HG03064 (cell line): ENCODE data around the gene IFT81.
"Not testable (repeated sequence)": the region's sequence is repeated elsewhere in the genome, so short reads cannot be mapped to it uniquely, and the experiment has no call there.

Experiments
- ATAC-seq: cut with Tn5 transposase; IDR thresholded peaks from one replicate; pipeline ENCODE4 v1.9.1; 2021; ENCODE audit warnings: low read depth; ENCODE audit not compliant: unreplicated experiment

IFT81 gene

DNA sequence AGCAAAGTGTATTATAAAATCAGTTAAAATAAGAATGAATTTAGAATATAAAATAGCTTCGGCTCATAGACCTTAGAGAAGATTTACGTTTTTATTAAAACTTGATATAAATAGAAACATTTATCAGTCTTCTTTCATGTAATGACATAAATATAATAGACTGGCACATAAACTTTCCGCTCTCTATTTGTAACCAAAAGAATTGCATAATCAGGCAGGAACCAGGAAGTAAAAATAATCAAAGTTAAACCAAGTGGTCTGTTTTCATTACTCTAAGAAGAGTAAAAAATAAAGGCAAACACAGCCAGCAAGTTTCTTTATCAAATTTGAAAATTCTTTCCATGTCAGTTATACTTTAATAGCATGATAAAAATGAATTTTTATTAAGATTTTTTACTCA, 110.6 kb downstream of the IFT81 start:
- ATAC-seq = no peak

DNA sequence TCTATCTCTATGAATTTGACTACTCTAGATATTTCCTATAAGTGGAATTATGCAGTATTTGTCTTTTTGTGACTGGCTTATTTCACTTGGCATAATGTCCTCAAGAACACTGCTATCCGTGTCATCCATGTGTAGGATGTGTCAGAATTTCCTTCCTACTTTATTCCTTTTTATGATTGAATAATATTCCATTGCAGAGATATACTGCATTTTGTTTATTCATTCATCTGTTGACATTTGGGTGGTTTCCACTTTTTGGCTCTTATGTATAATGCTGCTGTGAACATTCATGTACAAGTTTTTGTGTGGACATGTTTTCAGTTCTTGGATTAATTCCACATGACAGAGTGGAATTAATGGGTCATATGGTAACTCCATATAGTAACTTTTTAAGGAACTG, 111.2 kb downstream of the IFT81 start:
- ATAC-seq = no peak

DNA sequence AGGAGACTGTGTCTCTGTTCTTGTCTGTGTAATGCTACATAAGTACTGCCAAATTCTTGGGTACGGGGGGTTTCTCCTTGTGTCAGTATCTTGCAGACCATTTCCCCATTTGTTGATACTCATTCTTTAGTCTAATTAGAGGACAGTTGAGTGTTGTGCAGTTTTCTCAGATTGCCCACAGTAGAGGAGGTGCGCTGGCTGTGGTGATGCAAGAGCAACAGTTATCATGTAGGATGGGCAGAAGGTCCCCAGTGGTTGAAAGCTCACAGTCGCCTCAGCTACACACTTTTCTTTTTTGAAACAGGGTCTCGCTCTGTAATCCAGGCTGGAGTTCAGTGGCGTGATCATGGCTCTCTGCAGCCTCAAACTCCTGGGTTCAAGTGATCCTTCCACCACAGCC, 119.1 kb downstream of the IFT81 start:
- ATAC-seq = no peak

- ATAC-seq = no peak
These were observed 120.2 kb downstream of the IFT81 start for GRCh38 chr12:110244372-110244771.

- no peak for ATAC-seq
These were observed 120.7 kb downstream of the IFT81 start for GRCh38 chr12:110244829-110245228.

DNA sequence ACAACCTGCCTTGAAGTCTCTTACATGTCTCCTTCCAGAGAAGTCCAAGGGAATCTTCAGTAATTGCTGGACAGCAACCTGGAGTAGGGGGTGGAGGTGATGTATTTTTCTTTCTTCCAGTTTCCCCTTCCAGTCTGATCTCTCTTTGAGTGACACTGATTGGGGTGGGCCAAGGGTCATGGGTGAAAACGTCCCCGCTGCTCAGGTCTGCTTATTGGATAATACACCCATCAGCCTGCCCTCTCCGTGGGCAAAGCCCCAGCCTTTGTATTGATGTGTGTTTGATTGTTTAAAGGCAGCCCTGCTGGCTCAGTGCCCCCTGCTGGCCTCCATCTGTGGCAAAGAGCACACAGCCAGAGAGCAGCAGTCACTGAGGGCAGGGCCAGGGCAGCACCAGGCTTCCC, 121.2 kb downstream of the IFT81 start:
- no peak for ATAC-seq

DNA sequence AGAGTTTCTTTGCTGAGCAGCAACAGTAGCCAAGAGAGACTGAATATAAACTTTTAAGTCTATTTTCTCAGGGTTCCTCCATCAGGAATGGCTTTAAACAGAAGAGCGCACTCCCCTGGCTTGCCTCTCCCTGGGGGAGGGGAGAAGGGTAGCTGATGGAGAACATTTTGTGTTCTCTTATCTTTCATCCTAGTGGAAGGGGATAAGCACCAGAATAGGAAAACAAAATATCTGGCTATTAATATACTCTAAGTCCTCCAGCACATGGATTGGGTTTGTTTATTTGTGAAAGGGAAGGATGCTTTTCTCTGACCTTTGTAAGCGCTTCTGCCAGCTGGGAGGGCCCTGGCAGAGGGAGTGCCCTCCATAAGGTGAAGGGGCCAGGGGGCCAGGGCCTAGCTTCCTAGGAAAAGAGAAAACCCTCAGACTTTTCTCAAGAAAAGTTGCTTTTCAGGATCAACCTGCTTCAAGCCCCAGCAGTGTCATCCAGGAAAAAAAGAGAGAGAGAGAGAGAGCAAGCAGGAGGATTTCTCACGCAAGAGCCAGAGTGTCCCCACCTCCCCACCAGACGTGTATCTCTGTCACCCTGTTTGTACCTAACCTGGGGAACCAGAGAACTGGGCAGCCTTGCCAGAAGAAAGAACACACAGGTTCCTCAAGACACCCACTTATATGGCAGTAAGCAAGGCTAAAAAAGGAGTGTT, 122.6 kb downstream of the IFT81 start:
- no peak for ATAC-seq

DNA sequence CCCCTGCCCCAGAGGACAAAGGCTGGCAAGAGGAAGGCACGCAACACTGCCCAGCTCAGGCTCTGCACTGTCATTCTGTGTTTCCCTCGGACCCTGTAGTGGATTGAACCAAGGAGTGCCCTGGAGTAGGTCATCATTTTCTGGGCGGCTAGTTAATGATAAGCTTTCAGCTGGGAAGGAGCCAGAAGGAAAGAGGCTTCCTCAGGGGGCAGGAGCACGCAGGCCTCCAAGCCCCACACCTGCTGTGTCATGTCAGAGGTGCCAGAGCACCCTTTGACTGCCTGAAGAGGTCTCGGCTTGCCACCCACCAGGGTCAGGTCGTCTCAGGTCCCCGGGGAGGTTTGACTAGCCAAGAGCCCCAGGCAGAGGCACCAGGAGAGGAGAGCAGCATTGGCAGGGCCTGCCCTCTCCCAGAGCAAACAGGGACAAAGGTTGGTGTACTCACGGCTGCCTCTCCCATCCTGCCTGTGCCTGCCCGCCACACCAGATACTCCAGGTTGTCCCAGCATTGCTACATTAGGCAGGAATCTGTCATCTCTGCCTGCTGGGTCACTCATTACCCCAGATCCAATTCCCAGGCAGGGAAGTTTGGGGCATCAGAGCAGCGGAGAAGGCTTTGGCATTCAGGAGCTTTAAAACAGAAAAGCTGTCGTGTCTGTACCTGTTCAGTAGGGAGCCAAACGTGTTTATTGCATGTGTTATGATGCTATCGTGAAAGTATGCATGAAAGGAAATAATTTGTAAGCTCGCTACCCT, 123.4 kb downstream of the IFT81 start:
- ATAC-seq = no peak

GRCh38 chr12:110248096-110248447, 123.9 kb downstream of the IFT81 start:
- no peak for ATAC-seq

DNA sequence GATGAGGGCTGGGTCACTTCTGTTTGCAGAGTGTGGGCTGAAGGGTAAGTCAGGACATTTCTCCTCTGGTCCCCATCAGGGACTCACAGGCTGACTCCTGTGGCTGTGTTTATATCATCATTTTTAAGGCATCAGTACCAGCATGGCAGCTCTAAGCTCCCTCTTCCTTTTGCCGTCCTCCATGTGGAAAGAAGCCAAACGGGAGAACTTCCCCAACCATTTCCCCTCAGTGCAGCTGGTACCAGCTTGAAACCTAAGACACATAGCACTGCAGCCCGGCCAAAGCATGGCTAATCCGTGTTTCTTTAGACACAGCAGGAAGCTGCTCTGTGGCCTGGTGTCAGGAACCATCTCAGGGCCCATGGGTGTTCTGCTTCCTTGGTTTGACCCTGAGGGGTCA, 124.9 kb downstream of the IFT81 start:
- no peak for ATAC-seq

GRCh38 chr12:110249716-110250225, 125.6 kb downstream of the IFT81 start:
- no peak for ATAC-seq

- ATAC-seq = no peak
These were observed 127.2 kb downstream of the IFT81 start for GRCh38 chr12:110251381-110251780.

- ATAC-seq = no peak
These were observed 128.6 kb downstream of the IFT81 start for GRCh38 chr12:110252716-110253115.

GRCh38 chr12:110253176-110253575, 129.0 kb downstream of the IFT81 start:
- ATAC-seq = no peak

GRCh38 chr12:110254971-110255540, 130.9 kb downstream of the IFT81 start:
- no peak for ATAC-seq

GRCh38 chr12:110255890-110256456, 131.8 kb downstream of the IFT81 start:
- ATAC-seq = not testable (repeated sequence)

GRCh38 chr12:110256780-110257431, 132.7 kb downstream of the IFT81 start:
- no peak for ATAC-seq

- ATAC-seq = no peak
These were observed 134.3 kb downstream of the IFT81 start for GRCh38 chr12:110258466-110258865.

- no peak for ATAC-seq
These were observed 138.6 kb downstream of the IFT81 start for GRCh38 chr12:110262442-110263388.
